Measurements from ENCODE around the gene CYB561D2. TPM values are rescaled to one million over a fixed set of nuclear protein-coding genes. Genes with fewer than 3 reads are reported as not detected.

CYB561D2 gene
- polyA plus RNA-seq, 3 donors from 2014 or later, result 120 to 158 (median 131) TPM

- H3K27ac Mint-ChIP-seq, result peak overlapping the region in 4 of 6 donors; percentile 42 to 77 (median 61)
- H3K4me3 Mint-ChIP-seq, result peak overlapping the region in 1 of 5 donors; percentile 2
- H3K4me1 Mint-ChIP-seq, result peaks cover 65 to 71% of the 10 kb centered on the region in 2 donors
- H3K27me3 Mint-ChIP-seq (ENCODE audit: low read depth in 3 of 3), result peaks cover 5 to 13% (median 6%) of the 10 kb centered on the region in 3 donors
- no peaks in the 10 kb centered on the region for H3K9me3 Mint-ChIP-seq
- H3K36me3 Mint-ChIP-seq, result peaks cover 0 to 11% (median 4%) of the 10 kb centered on the region in 3 donors
- no peak for DNase-seq
These were observed 3.6 kb downstream of the CYB561D2 start for GRCh38 chr3:50354186-50354764.

- Mint-ChIP-seq H3K36me3 (peaks cover 0 to 11% (median 4%) of the 10 kb centered on the region in 3 donors), H3K4me1 (peaks cover 65 to 71% of the 10 kb centered on the region in 2 donors), H3K9me3 (no peaks in the 10 kb centered on the region), H3K27me3 (ENCODE audit: low read depth in 3 of 3) (peaks cover 5 to 15% (median 6%) of the 10 kb centered on the region in 3 donors), H3K27ac (no peak overlapping the region), H3K4me3 (no peak overlapping the region)
- no peak for DNase-seq
These were observed 4.2 kb downstream of the CYB561D2 start for GRCh38 chr3:50354850-50355249.

- Mint-ChIP-seq H3K27ac (peak overlapping the region in 4 of 6 donors; percentile 28 to 83 (median 36)), H3K9me3 (no peaks in the 10 kb centered on the region), H3K36me3 (peaks cover 0 to 5% (median 0%) of the 10 kb centered on the region in 3 donors), H3K4me1 (peaks cover 57 to 62% of the 10 kb centered on the region in 2 donors), H3K27me3 (ENCODE audit: low read depth in 3 of 3) (peaks cover 2 to 7% (median 2%) of the 10 kb centered on the region in 3 donors), H3K4me3 (peak overlapping the region in 3 of 5 donors; percentile 14 to 96 (median 93))
- no peak for DNase-seq
These were observed 5.3 kb downstream of the CYB561D2 start for GRCh38 chr3:50355829-50356552.

- peaks cover 52 to 56% of the 10 kb centered on the region in 2 donors for H3K4me1 Mint-ChIP-seq
- H3K27me3 Mint-ChIP-seq (ENCODE audit: low read depth in 3 of 3), result peaks cover 2 to 7% (median 2%) of the 10 kb centered on the region in 3 donors
- peak overlapping the region; percentile 46 to 96 (median 93) for H3K4me3 Mint-ChIP-seq
- no peak for DNase-seq
- peaks cover 0 to 5% (median 0%) of the 10 kb centered on the region in 3 donors for H3K36me3 Mint-ChIP-seq
- no peaks in the 10 kb centered on the region for H3K9me3 Mint-ChIP-seq
- H3K27ac Mint-ChIP-seq, result peak overlapping the region; percentile 11 to 84 (median 42)
These were observed 5.9 kb downstream of the CYB561D2 start for GRCh38 chr3:50356553-50356952.

GRCh38 chr3:50357481-50357880 lies 6.8 kb downstream of the CYB561D2 start:
- Mint-ChIP-seq H3K27ac (peak overlapping the region; percentile 38 to 85 (median 74)), H3K9me3 (no peaks in the 10 kb centered on the region), H3K4me1 (peaks cover 46 to 51% of the 10 kb centered on the region in 2 donors), H3K36me3 (peaks cover 0 to 5% (median 0%) of the 10 kb centered on the region in 3 donors), H3K4me3 (peak overlapping the region; percentile 83 to 96 (median 96)), H3K27me3 (ENCODE audit: low read depth in 3 of 3) (peaks cover 2 to 8% (median 2%) of the 10 kb centered on the region in 3 donors)
- DNase-seq, result no peak

- H3K27me3 Mint-ChIP-seq (ENCODE audit: low read depth in 3 of 3), result peaks cover 2 to 11% (median 4%) of the 10 kb centered on the region in 3 donors
- H3K4me3 Mint-ChIP-seq, result peak overlapping the region; percentile 83 to 96 (median 96)
- DNase-seq, result no peak
- H3K27ac Mint-ChIP-seq, result peak overlapping the region; percentile 62 to 85 (median 83)
- H3K36me3 Mint-ChIP-seq, result peaks cover 0 to 5% (median 0%) of the 10 kb centered on the region in 3 donors
- no peaks in the 10 kb centered on the region for H3K9me3 Mint-ChIP-seq
- H3K4me1 Mint-ChIP-seq, result peaks cover 46 to 51% of the 10 kb centered on the region in 2 donors
These were observed 7.8 kb downstream of the CYB561D2 start for GRCh38 chr3:50358355-50358910.

- H3K27me3 Mint-ChIP-seq (ENCODE audit: low read depth in 3 of 3), result peaks cover 2 to 11% (median 5%) of the 10 kb centered on the region in 3 donors
- peaks cover 0 to 4% (median 0%) of the 10 kb centered on the region in 3 donors for H3K36me3 Mint-ChIP-seq
- peaks cover 46 to 53% of the 10 kb centered on the region in 2 donors for H3K4me1 Mint-ChIP-seq
- H3K27ac Mint-ChIP-seq, result peak within 1 kb of the TSS; percentile 86 to 96 (median 94)
- DNase-seq, result peak; percentile 93 to 95 (median 95)
- no peaks in the 10 kb centered on the region for H3K9me3 Mint-ChIP-seq
- peak within 1 kb of the TSS; percentile 93 to 97 (median 96) for H3K4me3 Mint-ChIP-seq
These were observed 8.5 kb downstream of the CYB561D2 start, which contains the start of gene TMEM115 for GRCh38 chr3:50358911-50359759. TMEM115 (minus strand) TSS chr3:50359521; CDS start chr3:50359063, 458 bp downstream.

GRCh38 chr3:50359760-50360110 lies 9.1 kb downstream of the CYB561D2 start:
- H3K9me3 Mint-ChIP-seq, result no peaks in the 10 kb centered on the region
- no peaks in the 10 kb centered on the region for H3K36me3 Mint-ChIP-seq
- peak overlapping the region; percentile 93 to 97 (median 96) for H3K4me3 Mint-ChIP-seq
- H3K27ac Mint-ChIP-seq, result peak overlapping the region; percentile 86 to 96 (median 94)
- H3K4me1 Mint-ChIP-seq, result peaks cover 46 to 52% of the 10 kb centered on the region in 2 donors
- no peak for DNase-seq
- peaks cover 2 to 10% (median 5%) of the 10 kb centered on the region in 3 donors for H3K27me3 Mint-ChIP-seq (ENCODE audit: low read depth in 3 of 3)

GRCh38 chr3:50364573-50365079 lies 14.0 kb downstream of the CYB561D2 start:
- Mint-ChIP-seq H3K9me3 (no peaks in the 10 kb centered on the region), H3K27ac (peak overlapping the region in 1 of 6 donors; percentile 45), H3K36me3 (no peaks in the 10 kb centered on the region), H3K27me3 (ENCODE audit: low read depth in 3 of 3) (peaks cover 4 to 16% (median 8%) of the 10 kb centered on the region in 3 donors), H3K4me1 (peaks cover 18 to 23% of the 10 kb centered on the region in 2 donors), H3K4me3 (peak overlapping the region; percentile 82 to 84 (median 84))
- no peak for DNase-seq

- Mint-ChIP-seq H3K27ac (peak overlapping the region; percentile 73 to 88 (median 84)), H3K27me3 (ENCODE audit: low read depth in 3 of 3) (peaks cover 4 to 16% (median 6%) of the 10 kb centered on the region in 3 donors), H3K4me1 (peaks cover 12 to 18% of the 10 kb centered on the region in 2 donors), H3K9me3 (no peaks in the 10 kb centered on the region), H3K4me3 (peak overlapping the region; percentile 82 to 84 (median 84)), H3K36me3 (no peaks in the 10 kb centered on the region)
- peak; percentile 86 to 92 (median 91) for DNase-seq
These were observed 14.6 kb downstream of the CYB561D2 start for GRCh38 chr3:50365080-50365841.

- H3K4me3 Mint-ChIP-seq, result peak overlapping the region; percentile 82 to 84 (median 84)
- no peaks in the 10 kb centered on the region for H3K9me3 Mint-ChIP-seq
- no peak for DNase-seq
- peaks cover 4 to 16% (median 6%) of the 10 kb centered on the region in 3 donors for H3K27me3 Mint-ChIP-seq (ENCODE audit: low read depth in 3 of 3)
- no peaks in the 10 kb centered on the region for H3K36me3 Mint-ChIP-seq
- peak overlapping the region; percentile 73 to 88 (median 84) for H3K27ac Mint-ChIP-seq
- peaks cover 12 to 18% of the 10 kb centered on the region in 2 donors for H3K4me1 Mint-ChIP-seq
These were observed 15.2 kb downstream of the CYB561D2 start for GRCh38 chr3:50365842-50366220.

GRCh38 chr3:50369012-50369670 lies 18.5 kb downstream of the CYB561D2 start:
- Mint-ChIP-seq H3K9me3 (no peaks in the 10 kb centered on the region), H3K27me3 (ENCODE audit: low read depth in 3 of 3) (peaks cover 0 to 12% (median 6%) of the 10 kb centered on the region in 3 donors), H3K27ac (peak overlapping the region in 1 of 6 donors; percentile 8), H3K36me3 (no peaks in the 10 kb centered on the region), H3K4me1 (peaks cover 11 to 12% of the 10 kb centered on the region in 2 donors), H3K4me3 (no peak overlapping the region)
- no peak for DNase-seq

All from immature natural killer cell (primary cell).